D341Med (cell line): ENCODE results near the gene DOCK1.

Source experiments
- DNase-seq: peaks from one replicate; pipeline ENCODE4 v3.0.0; 2012; ENCODE audit warnings: low spot score

Gene DOCK1

DNA sequence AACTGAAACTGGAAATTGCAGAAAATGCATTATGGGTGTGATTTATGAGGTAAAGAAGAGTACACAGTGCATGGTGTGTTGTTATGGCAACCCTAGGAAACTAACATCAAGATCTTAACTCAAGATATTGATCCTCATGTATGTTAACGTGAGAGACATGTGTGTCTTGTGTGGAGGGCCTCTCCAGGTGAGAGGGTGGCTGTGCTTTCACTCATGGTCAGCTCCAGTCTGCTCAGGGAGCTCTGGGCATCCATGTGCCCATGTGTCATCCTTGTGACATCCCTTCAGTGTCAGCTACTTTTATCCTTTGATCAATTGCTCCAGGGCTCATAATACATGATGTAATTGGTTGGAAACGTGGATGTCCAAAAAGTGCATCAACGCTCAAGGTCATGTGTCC lies 316.1 kb downstream of the DOCK1 start:
- DNase-seq: no peak

DNA sequence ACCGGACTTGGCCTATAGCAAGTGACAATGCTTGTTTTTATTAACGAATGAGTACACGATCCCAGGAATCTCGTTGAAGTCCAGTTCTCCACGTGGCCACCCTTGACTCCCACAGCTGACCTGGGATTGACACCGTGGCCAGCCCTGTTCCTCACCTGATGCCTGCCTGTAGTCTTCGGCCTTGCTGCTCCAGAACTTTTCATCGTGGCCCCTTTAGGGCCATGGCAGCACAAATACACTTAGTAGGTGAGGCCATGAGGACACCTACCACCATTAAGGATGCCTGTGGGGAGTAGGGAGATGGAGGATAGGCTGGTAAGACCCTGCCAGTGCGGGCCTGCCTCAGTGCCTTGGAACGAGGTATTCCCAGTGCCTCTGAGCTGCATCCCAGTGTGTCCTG lies 321.8 kb downstream of the DOCK1 start:
- no peak for DNase-seq

DNA sequence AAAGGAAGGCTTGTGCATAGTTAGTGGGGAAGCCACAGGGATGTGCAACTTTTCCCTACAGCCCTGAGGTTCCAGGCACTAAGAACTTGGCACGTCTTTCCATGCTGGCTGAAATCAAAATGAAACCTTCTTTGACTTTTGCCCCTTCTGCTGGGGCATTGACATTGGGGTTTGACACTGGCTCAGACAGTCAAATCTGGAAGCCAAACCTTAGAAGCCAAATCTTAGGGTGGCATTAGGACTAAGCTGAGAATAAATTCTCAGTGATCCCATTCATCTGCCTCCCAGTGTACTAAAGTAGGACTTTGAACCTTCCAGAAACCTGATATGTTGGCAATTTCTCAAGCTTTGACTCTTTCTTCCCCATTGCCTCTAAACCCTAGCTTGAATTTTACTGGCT lies 322.4 kb downstream of the DOCK1 start:
- DNase-seq: no peak

DNA sequence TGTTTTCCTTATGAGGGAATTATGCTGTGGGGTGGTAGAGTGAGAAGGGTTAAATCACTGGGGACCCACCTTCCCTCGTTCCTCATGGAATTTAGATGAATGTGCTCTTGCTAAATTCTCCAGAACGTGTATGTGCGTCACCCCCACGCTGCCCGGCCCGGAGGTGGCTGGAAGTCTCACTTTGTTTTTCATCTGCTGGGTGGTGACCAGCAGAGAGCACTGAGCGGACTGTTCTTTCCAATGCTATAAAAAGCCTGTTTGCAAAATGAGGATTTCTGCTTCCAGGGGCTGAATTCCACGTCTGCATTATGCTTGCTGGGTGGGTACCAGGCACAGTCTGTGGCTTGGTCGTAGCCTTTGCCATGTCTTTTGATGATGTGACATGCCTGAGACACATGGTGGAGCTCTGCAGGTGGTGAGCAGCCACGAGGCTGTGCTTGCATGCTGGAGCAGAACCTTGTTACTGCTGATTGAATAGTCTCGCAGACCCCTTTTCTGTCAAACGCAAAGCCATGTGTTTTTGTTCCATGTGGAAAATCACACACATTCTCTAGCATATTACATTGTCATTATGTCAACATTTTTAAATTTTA lies 323.1 kb downstream of the DOCK1 start:
- DNase-seq: no peak

DNA sequence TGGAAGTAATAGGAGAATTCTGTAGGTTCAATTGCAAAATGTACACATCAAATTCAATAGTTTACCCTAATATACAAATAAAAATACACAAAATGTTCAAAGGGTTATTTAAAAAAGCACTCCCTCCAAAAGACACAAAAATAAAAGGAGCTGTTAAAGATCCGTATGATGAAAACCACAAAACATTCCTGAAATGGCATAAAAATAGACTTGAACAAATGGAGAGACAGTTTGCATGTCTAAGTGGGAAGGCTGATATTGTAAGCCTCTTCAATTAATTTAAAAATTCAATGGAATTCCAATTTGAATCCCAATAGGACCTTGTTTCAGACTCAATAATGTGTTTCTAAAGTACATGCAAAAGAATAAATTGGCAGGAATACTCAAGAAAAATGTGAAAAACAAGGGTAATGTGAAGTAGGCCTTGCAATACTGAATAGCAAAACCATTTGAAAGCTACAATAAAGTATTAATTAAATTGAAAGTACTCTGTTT lies 329.1 kb downstream of the DOCK1 start:
- no peak for DNase-seq

DNA sequence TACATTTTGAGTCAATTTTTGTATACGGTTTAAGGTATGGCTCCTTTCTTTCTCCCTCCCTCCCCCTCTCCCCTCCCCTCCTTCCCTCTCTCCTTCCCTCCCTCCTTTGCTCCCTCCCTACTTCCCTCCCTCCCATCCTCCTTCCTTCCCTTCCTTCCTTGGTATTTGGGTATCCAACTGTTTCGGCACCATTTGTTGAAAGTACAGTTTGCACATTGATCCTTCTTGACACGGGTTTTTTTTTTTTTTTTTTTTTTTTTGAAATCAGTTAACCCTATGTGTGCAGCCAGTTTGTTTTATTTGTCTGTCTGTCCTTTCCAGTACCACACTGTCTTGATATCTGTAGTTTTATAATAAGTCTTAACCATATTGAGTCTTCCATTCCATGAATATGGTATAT lies 331.0 kb downstream of the DOCK1 start:
- no peak for DNase-seq

DNA sequence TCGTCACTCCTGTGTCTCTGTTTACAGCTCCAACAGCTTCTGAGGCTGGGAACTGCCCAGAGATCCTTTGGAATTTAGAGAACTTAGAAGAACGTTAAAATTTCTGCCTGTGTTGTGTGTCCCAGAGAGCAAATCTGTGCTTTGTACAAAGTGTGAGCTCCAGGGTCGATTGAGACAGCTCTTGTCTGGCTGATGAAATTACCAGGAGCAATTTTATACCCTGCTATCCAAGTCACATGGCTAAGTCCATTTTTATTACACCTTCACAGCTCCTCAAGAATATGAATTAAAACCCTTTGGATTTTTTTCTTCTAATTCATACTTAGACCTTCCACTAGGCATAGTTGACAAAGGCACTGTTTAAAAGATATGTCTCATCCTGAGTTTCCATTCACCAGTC lies 337.7 kb downstream of the DOCK1 start:
- DNase-seq: no peak

DNA sequence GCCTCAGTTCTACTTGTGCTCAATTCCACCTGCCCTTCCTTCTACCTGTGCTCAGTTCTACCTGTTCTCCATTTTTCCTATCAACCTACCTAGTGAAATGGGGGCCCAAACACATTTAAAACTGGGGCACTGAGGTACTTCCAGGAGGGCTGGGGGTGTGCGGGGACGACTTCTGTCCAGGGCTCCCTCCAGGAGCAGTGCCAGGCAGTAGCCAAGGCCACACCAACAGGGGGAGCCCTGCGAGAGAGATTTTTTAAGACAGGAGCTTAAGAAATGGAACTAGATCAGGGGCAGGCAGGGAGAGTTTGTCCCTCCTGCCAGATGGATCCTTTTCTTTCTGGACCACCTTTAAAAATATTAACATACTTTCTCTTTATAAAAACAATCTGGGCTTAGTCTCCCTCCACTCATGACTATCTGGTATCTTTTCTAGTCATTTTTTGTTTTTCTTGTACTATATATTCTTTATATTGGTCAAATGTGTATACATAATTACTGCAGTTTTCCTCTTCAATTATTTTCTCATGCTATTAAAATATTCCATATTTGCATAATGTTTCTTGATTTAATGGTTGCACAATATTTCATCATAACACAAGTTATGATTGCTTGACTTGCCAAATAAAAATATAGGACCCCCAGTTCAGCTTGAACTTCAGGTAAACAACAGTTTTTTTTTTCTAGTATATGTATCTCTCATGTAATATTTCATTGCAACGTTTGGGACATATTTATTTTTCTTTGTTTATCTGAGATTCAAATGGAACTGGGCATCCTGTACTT lies 338.5 kb downstream of the DOCK1 start:
- peak; percentile 77 for DNase-seq

DNA sequence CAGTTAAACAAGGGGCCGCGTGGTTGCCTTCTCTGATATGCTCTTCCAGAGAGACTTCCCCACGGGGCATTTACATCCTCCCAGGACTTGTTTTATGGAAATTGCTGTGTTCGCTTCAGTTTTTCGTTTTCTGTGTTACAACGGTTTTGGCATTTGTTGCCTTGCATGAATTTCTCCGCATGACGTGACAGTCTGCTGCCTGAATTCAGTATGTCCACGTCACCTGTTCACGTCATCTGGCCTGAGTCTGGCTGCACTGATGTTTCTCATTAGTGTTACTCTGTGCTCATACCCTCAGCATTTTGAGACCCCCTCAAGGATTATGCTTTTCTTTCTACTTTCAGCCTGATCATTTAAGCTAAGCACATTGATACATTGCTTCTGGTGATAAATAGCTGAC lies 340.2 kb downstream of the DOCK1 start:
- DNase-seq: no peak

DNA sequence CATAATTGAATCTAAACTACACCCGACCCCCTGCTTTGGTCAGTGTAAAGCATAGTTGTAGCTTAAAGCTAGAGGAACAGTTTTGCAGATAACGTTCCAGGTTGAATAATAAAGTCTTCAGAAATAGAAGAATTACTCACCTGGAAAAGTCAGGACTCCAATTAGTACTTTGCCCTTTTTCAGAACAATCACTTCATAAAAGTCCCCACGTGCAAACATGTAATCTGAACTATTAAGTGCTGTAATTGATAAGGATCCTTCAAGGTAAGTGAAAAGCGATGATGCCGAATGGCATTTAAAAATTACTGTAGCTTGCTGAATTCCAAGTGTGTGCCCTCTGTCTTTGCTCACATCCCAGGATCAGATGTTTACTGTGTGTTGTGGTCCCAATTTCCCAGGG lies 344.8 kb downstream of the DOCK1 start:
- DNase-seq: no peak

DNA sequence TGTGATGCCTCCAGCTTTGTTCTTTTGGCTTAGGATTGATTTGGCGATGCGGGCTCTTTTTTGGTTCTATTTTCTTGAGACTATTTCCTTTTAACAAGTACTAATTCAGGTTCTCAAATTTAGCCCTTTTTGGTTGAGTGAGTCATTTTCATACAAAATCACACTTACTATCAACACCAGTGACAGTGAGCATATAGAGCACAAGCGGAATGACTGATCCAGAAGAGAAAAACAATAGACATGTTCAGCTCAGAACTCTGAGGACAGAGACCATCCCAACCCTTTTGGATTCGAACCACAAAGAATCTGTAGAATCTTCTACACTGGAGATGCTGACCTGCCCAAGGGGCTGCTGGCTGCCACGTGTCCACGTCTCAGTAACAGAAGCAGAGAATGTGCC lies 347.6 kb downstream of the DOCK1 start:
- DNase-seq: no peak

DNA sequence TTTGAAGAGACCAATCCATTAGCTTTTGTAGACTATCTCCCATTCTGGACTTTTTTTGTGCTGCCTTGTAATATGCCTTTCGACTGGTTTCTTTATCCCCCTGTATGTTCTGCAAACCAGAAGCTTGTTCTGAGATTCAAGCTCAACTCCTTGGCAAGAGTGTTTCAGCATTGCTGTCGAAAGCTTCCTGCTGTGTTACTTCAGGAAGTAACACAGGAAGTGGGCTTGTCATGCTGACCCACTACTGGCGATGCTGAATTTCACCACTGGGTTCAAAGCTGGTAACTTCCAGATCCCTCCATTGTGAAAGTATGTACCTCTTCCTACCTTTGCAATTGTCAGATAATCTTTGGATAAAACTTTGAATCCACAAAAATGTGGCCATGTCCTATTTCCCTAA lies 349.0 kb downstream of the DOCK1 start:
- DNase-seq: no peak

DNA sequence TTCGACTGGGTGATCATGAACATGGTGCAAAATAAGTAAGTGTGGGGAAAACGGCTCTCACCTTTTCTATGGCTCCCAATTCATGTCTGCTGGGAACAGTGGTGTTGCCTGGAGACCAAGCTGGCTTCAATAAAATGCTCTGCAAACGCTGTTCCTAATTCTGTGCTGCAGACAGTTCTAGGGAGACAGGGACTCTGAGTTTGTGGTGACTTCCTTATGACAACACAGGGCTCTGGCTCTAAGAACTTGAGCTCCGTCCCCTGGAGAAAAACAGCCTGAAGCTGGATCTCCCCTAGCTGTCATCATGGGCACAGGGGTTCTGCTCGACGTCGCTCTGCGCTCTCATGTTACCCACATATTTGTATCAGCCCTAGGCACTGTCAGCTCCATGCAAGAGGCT lies 352.2 kb downstream of the DOCK1 start:
- no peak for DNase-seq

DNA sequence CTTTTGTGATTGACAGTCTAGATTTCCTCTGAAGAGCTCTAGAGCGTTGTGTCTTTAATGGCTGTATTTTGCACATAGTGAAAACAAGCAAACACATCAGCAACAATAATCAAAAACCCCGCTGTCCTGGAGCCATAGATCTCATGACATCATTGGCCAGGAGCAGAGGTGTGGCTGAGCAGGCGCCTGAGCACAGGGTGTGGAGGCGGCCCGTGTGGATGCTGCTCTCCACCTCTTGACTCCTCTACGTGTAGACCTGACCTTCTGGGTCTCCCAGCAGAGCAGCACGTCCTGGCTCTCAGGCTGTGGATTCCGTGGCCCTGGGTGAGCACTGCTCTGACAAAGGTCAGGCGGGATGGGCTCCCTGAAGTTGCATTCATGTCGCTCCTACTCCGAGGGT lies 354.1 kb downstream of the DOCK1 start:
- DNase-seq: no peak

DNA sequence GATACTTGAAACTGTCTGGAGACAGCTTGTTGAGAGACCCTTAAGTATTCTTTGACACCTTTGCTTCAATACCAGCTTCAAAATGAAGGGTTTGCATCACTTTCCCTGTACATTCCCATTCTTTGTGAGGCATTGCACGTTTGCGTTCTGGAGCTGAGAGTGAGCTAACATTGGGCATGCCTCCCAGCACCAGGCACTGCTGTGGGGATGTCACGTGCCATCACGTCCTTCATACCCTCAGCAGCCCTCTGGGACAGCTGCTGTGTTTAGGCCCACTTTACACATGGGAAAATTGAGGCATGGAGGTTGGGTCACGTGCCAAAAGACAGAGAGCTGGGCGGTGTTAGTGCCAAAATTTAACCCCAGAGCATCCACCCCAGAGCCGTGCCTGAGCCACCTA lies 357.4 kb downstream of the DOCK1 start:
- no peak for DNase-seq

DNA sequence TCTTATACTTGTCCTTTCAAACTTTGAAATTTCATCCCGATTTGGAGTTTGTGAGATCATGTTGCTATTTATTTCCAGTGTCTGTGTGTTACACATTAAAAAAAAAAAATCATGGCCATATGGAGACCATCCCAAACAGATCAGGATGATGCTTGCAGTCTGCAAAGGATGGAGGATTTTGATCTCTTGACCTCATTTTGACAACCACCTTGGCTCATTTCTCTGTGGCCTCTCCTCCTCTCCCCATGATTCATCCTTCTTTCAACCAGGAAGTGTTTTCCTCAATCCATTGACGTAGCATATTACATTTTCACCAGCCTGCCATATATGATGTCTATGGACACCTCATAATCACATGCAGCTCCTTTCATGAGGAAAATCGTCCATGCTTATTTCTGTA lies 360.1 kb downstream of the DOCK1 start:
- DNase-seq: no peak

DNA sequence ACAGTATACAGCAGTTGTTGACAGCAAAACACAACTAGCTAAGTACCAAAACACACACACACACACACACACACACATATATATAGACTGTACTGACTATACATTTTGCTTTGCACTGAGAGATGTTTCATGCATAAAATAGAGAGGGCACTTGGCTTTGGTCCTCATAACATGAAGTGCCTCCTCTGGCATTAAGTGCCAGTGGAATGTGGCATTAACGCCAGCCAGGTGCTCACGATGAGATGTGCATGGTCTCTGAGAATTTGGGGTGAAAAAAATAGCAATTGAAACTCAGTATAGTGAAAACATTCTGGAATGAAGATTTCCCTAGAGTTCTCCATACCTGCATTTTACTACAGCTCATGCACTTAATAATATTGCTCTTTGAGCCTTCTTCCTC lies 361.2 kb downstream of the DOCK1 start:
- DNase-seq: no peak

DNA sequence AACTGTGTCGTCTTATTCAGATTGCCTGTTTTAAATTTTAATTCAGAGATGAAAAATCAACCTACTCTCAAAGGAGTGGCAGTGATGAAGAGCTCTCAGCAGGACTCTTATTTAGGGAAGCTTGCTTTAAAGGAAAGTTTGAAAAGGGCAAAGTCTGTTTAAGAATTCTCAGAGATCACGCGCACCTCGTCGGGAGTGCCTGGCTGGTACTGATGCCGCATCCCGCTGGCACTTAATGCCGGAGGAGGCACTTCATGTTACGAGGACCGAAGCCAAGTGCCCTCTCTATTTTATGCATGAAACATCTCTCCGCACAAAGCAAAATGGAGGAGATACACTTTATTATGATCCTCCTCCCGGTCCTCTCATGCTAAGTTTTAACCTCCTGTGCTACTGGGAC lies 362.2 kb downstream of the DOCK1 start:
- no peak for DNase-seq

DNA sequence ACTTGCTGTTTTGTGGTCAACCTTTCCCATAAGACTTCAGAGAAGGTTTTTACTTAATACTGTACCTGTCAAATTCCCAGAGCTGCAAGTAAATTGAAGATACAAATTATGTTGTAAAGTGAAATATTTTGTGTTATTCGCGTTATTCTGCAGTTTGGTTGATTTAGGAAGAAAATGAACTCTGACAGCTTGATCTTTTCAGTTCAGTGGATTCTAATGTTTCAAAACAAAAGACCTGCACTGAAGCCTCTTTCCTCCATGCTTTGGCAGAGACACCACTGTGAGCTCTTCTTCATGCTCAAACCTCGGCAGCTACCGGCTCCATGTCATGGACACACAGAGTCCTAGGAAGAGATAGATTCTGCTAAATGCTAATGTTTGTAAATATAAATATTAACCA lies 366.8 kb downstream of the DOCK1 start:
- no peak for DNase-seq

DNA sequence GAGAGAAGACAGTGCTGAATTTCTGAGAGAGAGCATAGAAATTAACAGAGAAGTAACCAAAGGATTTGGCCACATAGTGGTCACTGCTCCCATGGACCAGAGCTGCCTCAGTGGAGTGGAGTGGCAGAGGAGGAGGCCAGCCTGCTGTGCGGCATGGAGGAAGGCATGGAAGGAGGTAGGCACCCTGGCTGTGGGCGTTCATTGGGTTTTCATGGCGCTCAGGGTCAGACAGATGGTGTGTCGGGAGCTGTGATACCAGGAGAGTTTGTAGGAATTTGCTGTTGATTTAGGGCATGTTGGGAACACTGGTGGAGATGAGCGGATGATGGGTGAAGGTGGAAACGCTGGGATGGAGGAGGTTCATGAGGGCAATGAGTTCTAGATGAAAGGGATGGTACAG lies 370.0 kb downstream of the DOCK1 start:
- no peak for DNase-seq

DNA sequence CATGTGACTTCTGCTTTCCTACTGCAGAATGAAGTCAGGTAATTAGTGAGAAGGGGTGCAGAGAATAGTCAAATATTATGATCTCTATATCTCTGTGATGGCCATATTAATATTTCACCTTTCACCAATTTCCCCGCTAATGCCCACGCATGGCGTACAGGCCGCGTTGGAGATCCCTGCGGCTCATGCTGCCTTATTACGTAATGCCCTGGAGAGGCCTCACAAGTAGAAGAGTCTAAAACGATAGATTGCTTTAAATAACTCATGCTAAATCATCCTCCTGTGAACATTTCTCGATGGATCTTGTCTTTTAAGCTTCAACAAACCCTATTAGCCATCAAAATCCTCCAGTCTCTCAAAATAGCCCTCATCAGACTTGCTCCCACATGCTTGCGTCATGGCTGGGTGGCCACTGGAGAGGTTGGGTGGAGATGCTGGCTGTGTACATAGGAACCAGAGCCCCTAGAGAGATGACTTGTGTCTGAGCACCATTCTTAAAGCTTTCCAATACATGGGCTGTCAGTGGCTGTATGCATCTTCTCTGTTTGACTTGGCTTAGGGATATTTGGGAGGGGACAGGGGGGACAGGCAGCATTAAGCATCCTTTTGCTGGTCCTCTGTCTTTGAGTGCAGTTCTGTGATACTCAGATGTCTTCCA lies 370.7 kb downstream of the DOCK1 start:
- DNase-seq: no peak

DNA sequence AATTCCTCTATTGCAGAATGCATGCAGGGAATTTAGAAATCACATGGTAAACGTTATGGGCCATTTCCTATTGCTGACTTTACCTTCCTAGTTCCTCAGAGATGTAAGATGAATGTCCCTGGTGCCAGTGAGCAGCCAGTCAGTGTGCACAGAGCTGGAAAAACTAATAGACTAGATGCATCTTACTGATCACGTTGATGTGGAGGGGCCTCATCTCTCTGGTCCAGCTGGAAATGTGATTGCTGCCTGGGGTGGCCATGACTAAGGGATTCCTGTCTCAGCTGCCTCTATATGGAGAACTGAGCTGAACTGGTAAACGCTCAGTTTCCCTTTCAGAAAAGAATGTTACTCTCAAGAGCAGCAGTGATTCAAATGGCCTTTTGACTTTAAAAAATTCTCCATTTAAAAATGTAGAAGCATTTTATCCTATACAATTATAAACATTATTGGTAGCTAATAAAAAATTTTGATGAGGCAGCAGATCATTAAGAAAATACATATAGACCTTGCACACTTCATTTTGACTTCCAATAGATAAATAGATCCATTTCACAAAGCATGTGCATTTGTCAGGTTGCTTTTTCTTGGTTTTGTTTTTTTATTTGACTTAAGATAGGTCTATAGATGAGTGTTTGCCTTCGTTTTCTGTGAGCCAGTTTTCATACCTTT lies 371.7 kb downstream of the DOCK1 start:
- no peak for DNase-seq

DNA sequence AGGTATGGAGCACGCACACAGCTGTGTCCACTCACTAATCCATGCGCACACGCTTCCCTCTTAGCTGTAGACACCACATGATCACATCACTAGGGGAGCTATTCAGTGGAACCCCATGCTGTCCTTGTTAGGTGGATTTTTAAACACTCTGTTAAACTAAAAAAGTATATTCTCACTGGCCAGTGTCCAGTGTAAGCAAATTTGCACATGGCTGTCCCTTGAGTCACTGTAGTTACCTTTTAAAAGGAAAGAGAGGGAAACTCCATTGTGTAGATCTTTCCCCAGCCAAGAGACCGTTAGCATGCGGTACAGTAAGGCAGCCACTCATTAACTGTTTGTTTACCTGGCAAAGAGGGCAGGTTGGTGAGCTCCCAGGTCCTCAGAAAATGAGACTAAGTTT lies 372.8 kb downstream of the DOCK1 start:
- DNase-seq: no peak
